GM12891 (cell line): ENCODE data around the gene CST7.

Experiments used
- DNase-seq: peaks from one replicate; pipeline ENCODE4 v3.0.0; 2011; ENCODE audit warnings: low spot score; ENCODE audit not compliant: insufficient read length
- FAIRE-seq: peaks from 2 replicates; lab custom pipeline; 2011; peaks lifted over from hg19 to GRCh38; lab: Jason Lieb, UNC
- PAX5 ChIP-seq: IDR thresholded peaks from 2 replicates; pipeline ENCODE4 v1.6.1; 2011; ENCODE audit warnings: low read length, moderate library complexity, mild to moderate bottlenecking; ENCODE audit not compliant: insufficient read depth, severe bottlenecking
- POLR2A ChIP-seq: IDR thresholded peaks from 2 replicates; pipeline ENCODE4 v1.6.1; 2011; ENCODE audit warnings: low read depth, low read length, control low read depth
- POLR2AphosphoS5 ChIP-seq: IDR thresholded peaks from 2 replicates; pipeline ENCODE4 v1.6.1; 2011; ENCODE audit warnings: low read depth, low read length, control low read depth
- POU2F2 ChIP-seq: IDR thresholded peaks from 2 replicates; pipeline ENCODE4 v1.6.1; 2011; ENCODE audit warnings: low read depth, mild to moderate bottlenecking, control low read depth, low read length, moderate library complexity
- SPI1 ChIP-seq: IDR thresholded peaks from 2 replicates; pipeline ENCODE4 v1.6.1; 2011; ENCODE audit warnings: low read depth, low read length, control low read depth
- TAF1 ChIP-seq: IDR thresholded peaks from 2 replicates; pipeline ENCODE4 v1.6.1; 2011; ENCODE audit warnings: low read depth, low read length, control low read depth

The CST7 gene

DNA sequence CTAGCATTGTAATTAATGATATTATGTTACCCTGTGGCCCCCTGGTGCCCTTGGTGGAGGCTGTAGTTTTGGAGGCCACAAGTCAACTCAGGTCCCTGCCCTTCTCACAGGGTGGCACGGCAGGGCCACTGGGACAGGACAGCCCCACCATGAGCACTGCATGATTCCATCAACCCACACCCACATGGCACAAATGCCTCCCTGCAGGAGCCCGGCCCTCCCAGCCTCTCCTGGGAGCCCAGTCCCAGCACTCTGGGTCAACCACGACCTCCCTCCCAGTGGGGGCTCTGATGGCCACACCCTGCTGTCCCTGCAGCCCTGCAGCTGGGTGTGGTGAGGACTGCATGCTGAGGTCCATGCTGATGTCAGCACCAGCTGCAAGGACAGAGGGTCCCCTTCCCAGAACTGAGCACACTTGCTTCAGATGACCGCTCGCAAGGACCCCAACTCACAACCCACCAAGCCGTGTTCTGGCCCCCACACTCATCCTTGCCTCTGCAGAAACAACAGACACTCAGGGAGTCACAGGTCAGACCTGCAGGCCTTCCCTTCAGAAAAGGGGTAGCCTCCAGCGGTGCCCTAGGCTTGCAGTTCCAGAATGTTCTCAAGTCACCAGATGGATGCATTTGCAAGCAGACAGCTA is 15.7 kb upstream of the CST7 start:
- no peak for FAIRE-seq
- DNase-seq: no peak
- TF ChIP-seq PAX5 (no peak), TAF1 (no peak), POU2F2 (no peak), POLR2A (no peak), POLR2AphosphoS5 (no peak), SPI1 (no peak)

DNA sequence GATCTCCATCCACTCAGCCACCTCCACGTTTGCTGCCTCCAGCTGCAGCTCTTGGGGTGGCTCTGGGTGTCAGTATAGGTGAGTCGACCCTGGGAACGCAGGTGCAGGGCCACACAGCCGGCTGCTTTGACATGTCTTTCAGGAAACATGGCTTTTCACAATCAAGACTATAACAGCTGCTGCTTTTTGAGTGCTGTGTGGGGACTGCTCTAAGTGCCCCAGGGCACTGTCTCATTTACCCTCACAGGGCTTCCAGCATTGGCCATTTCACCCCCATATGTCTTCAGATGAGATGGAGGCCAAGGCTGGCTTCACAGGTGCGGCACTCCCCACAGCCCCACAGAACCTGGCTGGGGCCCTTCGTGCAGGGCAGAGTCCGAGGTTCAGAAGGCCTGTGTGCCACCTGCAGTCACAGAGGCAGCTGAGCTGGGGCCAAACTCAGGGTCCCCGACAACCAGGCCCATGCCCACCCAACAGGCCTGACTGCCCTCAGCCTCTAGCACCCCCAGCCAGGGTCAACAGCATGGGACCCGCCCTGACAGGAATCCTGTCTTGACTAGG is 14.9 kb upstream of the CST7 start:
- DNase-seq (no peak), FAIRE-seq (no peak)
- TF ChIP-seq POLR2AphosphoS5: no peak
- TF ChIP-seq SPI1: no peak
- no peak for TF ChIP-seq TAF1
- no peak for TF ChIP-seq POLR2A
- no peak for TF ChIP-seq PAX5
- TF ChIP-seq POU2F2: no peak

DNA sequence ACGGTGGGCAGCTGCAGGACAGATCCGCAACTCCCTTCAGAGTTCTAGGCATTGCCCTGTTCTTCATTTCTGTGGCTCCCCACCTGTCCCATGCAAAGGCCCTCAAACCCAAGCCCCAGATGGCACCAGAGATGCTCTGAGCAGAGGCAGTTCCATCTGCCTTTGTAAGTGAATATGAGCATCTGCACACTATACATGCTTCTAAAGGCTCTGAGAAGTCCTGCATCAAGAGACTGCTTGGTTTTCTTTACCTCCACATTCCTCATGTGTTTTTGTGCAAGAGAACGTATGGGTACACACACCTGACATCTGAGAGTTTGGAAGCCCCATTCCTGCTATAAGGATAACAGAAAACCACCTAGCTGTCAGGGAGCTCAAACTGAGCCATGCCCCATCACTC is 14.4 kb upstream of the CST7 start:
- DNase-seq (no peak), FAIRE-seq (no peak)
- TF ChIP-seq POLR2A (no peak), SPI1 (no peak), POLR2AphosphoS5 (no peak), TAF1 (no peak), PAX5 (no peak), POU2F2 (no peak)

DNA sequence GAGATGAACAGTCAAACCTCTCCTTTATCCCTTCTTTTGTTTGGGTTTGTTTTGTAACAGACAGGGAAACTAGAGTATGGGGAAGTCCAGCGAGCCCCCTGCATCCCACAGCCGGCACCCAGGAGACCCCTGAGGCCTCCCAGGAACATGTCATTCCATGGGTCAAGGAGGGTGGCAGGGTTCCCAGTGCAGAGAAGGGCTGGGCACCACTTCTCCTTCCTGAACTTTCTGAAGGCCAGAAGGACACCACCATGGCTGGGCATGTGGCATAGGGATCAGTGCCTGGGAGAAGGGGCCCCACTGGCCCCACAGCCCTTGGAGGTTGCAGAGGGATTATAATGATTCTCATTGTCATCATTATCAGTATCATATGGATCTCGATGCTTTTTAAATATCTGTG is 13.9 kb upstream of the CST7 start:
- no peak for DNase-seq
- TF ChIP-seq POLR2A: no peak
- no peak for TF ChIP-seq POLR2AphosphoS5
- TF ChIP-seq PAX5: no peak
- no peak for TF ChIP-seq SPI1
- no peak for TF ChIP-seq POU2F2
- TF ChIP-seq TAF1: no peak
- no peak for FAIRE-seq

DNA sequence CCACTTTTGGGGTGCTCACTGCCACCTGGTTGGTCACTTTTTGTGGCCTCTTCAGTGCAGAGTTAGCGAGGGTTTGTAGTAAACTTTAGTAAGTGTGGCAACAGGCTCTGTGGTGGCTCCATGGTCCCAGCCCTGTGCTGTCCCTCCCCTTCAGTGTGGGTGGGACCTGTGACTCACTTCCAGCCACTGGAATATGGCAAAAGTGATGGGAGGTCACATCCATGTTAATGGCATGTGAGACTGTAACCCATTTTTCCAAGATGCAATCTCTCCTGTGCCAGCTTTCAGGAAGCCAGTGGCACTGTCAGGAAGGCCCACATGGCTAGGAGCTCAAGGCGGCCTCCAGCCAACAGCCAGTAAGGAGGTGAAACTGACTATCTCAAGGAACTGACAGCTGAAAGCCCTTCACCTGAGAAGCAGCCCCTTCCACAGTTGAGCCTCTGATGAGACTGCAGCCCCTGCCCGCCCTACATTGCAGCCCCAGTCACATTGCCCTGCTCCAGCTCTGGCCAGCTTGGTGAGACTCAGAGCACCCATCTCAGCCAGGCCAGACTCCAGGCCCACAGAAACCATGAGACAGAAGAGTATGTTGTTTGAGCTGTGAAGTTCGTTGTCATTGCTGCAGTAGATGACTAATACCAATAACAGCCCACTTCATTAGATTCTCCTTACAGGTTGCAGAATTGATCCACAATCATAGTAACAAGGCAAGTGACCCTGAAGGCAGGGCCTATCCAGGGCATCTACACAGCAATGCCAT is 13.1 kb upstream of the CST7 start:
- TF ChIP-seq PAX5 (no peak), TAF1 (no peak), SPI1 (no peak), POLR2A (no peak), POU2F2 (no peak), POLR2AphosphoS5 (no peak)
- FAIRE-seq: no peak
- no peak for DNase-seq

DNA sequence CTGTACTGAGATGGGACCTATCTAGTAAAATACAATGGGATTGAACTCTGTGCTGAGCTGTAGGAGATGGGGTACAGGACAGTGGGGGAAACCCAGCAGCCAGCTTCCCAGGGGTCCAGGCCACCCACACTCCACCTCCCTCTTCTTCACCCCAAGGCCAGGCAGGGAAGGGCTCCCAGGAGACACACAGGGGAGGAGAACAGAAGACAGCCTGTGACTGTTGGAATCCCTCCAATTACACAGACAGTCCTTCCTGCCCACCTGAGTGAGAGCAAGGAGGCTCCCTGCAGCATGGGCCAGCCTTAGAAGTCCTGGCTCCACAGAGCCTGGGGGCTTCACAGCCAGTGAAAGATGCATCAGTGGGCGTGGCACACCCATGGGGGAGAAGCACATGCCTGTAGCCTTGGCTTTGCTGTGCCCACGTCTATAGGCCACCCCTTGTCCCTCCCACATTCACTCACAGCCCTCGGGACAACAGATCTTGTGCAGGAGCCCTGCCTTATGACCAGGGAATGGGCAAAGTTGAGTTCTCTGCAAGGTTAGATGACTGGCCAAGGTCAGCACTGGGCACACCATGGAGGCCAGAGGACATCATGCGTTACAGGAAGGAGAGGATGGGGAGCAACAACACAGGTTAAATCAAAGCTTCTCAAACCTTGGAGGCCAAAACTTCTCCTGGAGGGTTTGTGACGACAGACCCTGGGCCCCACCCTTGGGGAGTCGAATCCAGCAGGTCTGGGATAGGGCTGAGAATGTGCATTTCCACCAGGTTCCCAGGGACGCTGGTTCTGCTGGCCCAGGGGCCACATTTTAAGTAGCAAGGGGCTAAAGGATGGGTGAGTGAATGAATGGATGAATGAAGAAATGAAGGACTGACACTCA is 12.3 kb upstream of the CST7 start:
- no peak for TF ChIP-seq POLR2AphosphoS5
- DNase-seq (no peak), FAIRE-seq (no peak)

DNA sequence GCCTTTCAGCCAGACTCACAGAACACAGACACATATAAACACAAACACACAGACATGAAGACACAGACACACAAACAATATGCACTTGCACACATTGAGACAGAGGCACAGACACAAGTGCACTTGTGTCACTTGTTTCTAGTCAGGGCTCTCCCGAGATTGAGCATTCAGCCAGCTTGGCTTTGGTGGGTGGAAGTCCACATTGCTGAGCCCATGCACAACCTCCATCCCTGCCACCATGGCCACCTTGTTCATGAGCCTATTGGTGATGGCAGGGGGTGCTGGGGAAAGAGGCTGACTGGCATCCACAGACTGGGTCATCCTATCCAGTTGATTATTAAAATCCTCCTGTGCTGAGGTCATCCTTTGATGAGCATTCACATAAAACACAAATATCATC is 11.5 kb upstream of the CST7 start:
- DNase-seq (no peak), FAIRE-seq (no peak)
- no peak for TF ChIP-seq POLR2A
- no peak for TF ChIP-seq POLR2AphosphoS5
- TF ChIP-seq POU2F2: no peak
- TF ChIP-seq SPI1: no peak
- no peak for TF ChIP-seq TAF1
- TF ChIP-seq PAX5: no peak

DNA sequence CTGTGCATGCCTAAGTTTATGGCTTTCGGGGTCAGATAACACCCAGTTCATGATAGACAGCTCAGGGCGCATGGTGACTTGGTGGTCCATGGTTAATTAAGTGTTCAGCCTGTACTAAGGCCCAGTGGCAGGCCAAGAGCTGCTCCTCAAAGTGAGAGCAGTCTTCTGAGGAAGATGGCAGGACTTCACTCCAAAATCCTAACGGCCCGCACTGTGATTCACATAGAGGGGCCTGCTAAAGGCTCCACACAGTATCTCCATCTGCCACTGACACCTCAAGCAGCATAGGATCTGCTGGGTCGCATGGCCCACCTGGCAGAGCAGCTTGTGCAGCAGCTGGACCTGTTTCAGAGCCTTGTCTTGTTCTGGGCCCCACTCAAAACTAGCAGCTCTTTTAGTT is 10.6 kb upstream of the CST7 start:
- TF ChIP-seq TAF1: no peak
- no peak for TF ChIP-seq POU2F2
- no peak for TF ChIP-seq POLR2A
- no peak for TF ChIP-seq POLR2AphosphoS5
- TF ChIP-seq PAX5: no peak
- TF ChIP-seq SPI1: no peak
- FAIRE-seq (no peak), DNase-seq (no peak)

DNA sequence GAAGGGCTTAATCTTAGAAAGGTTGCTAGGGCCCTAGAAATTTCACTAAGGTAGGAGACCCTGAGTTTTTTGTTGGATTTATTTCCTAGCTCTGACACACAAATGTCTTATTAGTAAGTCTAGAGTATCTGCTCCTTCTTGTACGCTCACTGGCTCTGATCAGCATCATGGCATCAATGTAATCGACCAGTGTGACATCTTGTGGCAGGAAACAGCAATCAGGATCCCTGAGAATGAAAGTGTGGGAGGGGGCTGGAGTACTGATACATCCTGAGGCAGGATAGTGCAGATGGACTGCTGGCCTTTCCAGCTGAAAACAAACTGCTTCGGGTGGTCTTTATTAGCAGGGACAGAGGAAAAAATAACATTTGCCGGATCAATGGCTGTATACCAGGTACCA is 10.0 kb upstream of the CST7 start:
- DNase-seq (no peak), FAIRE-seq (no peak)
- no peak for TF ChIP-seq POLR2AphosphoS5
- no peak for TF ChIP-seq TAF1
- TF ChIP-seq PAX5: no peak
- no peak for TF ChIP-seq POU2F2
- TF ChIP-seq POLR2A: no peak
- TF ChIP-seq SPI1: no peak
